Testis (tissue), 2 donors: ENCODE data around the gene DOCK9.

Experiments
- CTCF ChIP-seq, 3 experiments: fragments of 450-650 bp in 2 of 3; fragments of 200-600 bp in 1 of 3; sonication (generic) in 1 of 3; IDR thresholded peaks; one replicate each; pipeline ENCODE4 v1.5.1; 2016 to 2019; ENCODE audit warnings: antibody characterized with exemption in 3 of 3, mild to moderate bottlenecking in 2 of 3, moderate library complexity in 1 of 3
- POLR2A ChIP-seq: fragments of 450-650 bp; IDR thresholded peaks from one replicate; pipeline ENCODE4 v1.6.1; 2017; ENCODE audit warnings: antibody characterized with exemption, mild to moderate bottlenecking, moderate library complexity

- no peak for TF ChIP-seq POLR2A
- TF ChIP-seq CTCF (IDR thresholded peaks at IDR 0.05) = no peak
Observed at GRCh38 chr13:98961503-98962105, 16.3 kb downstream of the DOCK9 start.
